KBM-7 (cell line): ENCODE measurements around the gene OR6K3.
"Not testable (repeated sequence)": the region's sequence is repeated elsewhere in the genome, so short reads cannot be mapped to it uniquely, and the experiment has no call there.

Source experiments
- DNase-seq: peaks from one replicate; pipeline ENCODE4 v3.0.0-alpha.2; 2015
- in situ Hi-C: fragments of 300-500 bp; cut with MboI; formaldehyde crosslinking; loops from 2 replicates; pipeline ENCODE4 v1.14.3; 2020; ENCODE audit warnings: low sequenced_read_pairs, low pct_unique_long_range_greater_than_20kb, mixed read lengths

The OR6K3 gene, protein sequence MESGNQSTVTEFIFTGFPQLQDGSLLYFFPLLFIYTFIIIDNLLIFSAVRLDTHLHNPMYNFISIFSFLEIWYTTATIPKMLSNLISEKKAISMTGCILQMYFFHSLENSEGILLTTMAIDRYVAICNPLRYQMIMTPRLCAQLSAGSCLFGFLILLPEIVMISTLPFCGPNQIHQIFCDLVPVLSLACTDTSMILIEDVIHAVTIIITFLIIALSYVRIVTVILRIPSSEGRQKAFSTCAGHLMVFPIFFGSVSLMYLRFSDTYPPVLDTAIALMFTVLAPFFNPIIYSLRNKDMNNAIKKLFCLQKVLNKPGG

DNA sequence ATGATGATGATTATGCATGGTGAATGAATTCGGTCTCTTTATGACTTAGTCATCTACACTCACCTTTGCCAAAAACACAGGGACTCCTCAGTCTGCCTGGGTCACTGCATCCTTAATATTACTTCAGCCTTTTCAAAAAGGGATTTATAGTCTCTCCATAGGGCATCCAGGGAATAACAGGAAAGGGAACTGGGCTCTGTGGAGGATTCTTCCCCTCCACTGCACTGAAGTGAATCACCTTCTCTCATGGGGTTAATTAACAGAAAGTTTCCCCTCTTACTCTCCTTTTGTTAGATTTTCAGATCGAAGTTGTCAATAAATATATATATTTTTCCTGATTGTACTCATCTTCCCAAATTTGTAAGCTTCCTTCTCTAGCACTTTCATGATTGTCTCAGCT, at the start of gene OR6K3:
OR6K3 (minus strand) TSS at position 101 of the 400 bp plus-strand sequence. CDS start 2,605 bp downstream, outside the sequence.
- DNase-seq: no peak
- in situ Hi-C loops: no loop called here

DNA sequence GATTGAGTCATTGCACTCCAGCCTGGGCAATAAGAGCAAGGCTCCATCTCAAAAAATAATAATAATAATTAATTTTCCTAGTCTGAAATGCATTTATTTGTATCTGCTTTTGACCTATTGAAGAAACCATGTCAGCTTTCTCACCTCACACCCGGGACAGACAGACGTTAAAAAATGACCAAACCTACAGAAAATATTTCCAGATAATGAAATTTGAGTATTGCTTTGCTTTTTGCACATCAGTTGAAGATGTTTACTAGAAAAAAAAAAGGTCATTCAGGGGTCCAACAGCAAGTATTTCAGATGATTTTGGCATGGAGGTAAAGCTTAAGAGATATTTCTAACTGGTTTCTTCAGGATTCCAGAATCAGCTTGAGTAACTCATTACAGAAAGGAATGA, 33.9 kb upstream of the OR6K3 start, which contains the start of gene OR6K6:
OR6K6 (plus strand) TSS at position 301 of the 400 bp plus-strand sequence. CDS start 168 bp downstream, outside the sequence.
- in situ Hi-C loops: no loop called here
- DNase-seq: no peak

DNA sequence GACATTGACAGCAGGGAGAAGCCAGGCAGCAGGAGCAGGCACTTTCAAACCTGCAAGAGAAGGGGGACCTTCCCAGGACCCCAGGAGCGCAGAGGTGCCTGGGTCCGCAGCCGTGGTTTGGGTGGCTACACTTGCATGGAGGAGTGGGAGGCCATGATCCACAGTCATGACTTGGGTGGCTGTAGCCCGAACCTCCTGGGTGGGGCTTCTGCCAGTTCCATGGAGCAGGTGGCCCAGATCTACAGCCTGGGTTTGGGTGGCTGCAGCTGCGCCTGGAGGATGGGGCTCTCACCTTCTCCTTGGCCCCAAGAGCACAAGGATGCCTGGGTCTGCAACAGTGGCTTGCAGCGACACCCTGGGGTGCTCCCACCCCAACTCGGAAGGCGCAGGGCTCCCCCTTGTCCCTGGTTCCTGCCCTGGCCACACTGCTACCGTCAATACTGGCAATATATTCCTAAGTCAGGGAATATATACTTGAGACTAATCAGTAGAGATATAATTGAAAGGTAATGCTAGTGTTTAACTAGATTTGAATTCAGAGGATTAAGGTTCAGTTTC, 31.7 kb upstream of the OR6K3 start:
- in situ Hi-C loops: no loop called here
- DNase-seq: no peak

DNA sequence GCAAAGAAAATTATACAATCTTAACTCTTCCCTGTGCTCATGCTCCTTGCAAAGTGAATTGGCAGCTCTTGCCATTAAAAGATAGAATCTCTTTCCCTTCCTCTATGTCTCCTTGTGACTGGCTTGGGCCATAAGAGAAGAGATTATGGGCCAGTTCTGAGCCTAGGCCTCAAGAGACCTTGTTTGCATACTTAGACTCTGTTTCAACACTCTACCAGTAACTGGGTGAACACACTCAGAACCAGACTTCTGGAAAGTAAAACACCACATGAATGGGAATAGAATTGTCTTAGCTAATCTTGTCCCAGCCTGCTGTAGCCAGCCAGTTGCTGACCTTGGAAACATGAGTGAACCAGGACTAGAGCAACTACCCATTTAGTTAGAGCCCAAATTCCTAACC, 15.3 kb upstream of the OR6K3 start:
- in situ Hi-C loops: no loop called here

DNA sequence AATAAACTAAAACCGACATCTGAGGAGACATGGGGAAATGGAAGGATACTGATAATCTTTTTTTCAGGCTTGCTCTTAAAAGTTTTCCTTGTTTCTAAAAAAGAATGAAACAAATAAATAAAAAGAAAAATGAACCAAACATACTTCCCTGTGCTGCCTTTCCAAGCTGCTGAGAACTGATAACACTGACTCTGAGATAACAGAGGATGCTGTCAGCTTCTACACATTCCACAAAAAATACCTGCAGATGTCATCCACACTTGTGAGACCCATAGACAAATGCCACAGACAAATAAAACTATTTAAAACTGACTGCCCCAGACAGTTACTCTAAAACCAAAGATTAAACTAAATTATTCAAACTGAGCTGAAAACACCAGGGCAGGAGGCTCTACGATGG, 12.0 kb upstream of the OR6K3 start:
- in situ Hi-C loops: no loop called here
- DNase-seq: no peak

More for the DNA sequence above, 15.3 kb upstream of the OR6K3 start:
- no peak for DNase-seq

DNA sequence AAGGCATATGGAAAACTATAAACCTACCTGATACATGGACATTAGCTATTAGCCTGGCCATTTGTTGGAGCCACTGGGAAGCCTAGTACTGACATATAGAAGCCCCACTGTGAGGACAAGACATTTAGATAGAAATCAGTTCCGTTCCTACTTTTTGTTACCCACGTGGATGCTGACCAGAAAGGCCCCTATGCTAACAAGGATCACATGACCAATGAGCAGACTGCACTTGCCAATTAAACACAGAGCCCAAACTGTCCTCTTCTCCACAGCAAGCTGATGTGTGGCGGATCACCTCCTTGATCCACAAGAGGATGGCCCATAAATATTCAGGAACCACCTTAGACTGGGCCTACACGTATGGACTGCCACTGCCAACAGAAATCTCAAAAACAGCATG, 11.2 kb upstream of the OR6K3 start:
- DNase-seq: no peak
- in situ Hi-C loops: no loop called here

DNA sequence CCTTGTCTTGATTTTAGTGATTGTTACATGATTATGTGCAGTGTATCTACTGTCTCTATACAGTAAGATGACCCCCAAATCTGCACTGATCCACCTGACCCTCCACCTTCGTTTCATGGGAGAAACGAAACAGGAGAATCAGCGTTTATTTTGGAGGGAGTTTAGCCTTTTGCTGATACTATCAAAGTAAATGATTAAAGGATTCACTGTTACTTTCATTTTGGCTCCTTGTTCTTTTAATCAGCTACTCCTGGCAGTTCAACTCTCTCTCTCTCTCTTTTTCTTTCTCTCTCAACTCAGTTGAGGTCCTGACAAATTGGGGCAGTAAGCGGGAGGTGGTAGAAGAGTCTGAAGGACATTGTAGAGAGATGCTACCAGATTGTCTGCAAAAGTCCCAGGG, 9.9 kb upstream of the OR6K3 start:
- no peak for DNase-seq
- in situ Hi-C loops: no loop called here

DNA sequence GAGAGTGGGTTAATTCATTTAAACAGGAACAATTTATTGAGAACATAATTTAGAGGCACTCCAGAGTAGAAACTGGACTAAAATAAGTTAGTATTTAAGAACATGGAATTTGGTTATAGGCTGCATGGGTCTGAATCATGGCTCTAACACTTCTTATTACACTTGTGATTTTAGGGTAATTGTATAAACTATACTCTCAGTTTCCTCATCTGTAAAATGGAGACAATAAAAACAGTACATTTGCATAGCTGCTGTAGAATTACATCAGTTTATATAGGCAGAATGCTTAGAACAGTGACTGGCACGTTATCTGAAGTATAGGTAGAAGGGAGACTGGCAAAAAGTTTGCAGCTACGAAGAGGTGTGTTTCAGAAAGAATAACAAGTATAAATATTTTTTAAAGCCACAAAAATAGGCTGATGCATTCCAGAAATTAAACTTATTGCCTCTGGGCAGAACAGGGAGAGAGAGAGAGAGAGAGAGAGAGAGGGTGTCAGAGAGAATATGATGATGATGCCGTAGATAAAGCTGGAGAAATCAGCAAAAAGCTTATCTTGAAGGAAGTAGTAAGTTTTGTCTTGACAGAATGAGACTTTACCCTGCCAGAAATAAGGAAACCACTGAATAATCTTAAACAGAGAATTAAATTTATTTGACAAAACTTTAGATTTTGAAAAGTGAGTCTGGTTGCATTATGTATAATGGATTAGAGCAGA, 8.1 kb upstream of the OR6K3 start:
- in situ Hi-C loops: no loop called here
- DNase-seq: no peak

DNA sequence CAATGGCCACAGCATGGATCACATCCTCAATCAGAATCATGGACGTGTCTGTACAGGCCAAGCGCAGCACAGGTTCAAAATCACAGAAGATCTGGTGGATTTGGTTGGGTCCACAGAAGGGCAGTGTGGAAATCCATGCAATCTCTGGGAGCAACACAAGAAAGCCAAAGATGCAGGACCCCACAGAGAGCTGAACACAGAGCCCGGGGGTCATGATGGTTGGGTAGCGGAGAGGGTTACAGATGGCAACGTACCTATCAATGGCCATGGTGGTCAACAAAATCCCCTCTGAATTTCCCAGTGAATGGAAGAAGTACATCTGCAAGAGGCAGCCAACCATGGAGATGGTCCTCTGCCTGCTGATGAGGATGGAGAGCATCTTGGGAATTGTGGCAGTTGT, 3.9 kb upstream of the OR6K3 start:
- in situ Hi-C loops: no loop called here
- no peak for DNase-seq

DNA sequence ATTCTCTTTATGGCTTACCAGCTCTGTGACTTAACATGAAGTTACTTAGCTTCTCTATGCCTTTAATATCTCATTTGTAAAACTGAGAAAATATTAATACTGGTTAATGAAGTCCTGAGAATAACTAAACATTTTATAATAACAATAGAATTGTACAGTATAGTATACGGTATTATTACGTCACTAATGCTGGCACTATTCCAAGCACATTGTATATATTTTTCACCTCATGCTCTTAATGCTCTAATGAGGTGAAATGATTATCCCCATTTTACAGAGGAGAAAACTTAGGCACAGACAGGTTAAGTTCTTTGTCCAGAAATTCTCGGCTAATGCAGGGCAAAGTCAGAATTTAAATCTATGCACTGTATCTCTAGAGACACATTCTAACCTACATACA, 856 bp downstream of the OR6K3 start:
- in situ Hi-C loops: no loop called here
- DNase-seq: no peak

DNA sequence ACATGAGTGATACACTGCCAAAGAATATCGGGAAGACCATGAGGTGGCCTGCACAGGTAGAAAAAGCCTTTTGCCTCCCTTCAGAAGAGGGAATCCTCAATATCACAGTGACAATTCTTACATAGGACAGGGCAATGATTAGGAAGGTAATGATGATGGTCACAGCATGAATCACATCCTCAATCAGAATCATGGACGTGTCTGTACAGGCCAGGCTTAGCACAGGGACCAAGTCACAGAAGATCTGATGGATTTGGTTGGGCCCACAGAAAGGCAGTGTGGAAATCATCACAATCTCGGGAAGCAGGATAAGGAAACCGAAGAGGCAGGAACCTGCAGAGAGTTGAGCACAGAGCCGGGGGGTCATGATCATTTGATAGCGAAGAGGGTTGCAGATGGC, 3.2 kb downstream of the OR6K3 start:
- in situ Hi-C loops: no loop called here
- DNase-seq: no peak

DNA sequence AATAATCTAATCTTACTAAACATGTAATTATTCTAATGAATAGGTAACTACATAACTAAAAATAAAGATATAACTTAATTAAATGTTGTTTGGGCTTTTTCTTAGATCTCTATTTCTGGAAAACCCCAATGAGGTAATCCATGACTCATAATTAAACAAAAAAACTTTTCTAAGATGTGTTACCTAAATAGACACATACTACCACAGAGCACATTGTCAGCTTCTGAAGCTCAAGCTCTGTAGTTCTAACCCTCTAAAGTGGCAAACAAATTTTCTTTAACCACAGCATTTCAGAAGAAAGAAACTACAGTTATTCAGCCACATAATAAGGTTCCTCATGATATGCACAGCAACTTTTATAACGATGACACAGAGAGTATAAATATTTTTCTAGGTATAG, 4.2 kb downstream of the OR6K3 start:
- in situ Hi-C loops: no loop called here

DNA sequence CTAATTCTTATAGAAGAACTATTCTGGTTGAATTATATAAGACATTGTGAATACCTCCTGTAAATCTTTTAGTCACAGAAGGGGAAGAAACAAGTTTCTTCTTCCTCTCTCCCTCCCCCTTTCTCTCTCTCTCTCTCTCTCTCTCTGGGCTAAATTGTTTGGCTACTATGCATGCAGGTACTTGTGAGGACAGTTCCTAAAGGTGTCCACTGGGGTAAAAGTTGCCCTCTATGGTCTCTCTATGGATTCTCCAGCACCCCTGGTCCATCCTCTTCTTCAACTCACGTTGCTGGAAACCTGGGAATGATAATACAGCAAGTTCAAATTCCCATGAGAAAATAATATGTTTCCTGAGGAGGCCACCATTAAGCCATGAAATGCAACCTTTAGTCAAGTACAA, 5.8 kb downstream of the OR6K3 start:
- in situ Hi-C loops: no loop called here
- no peak for DNase-seq

More for the DNA sequence above, 4.2 kb downstream of the OR6K3 start:
- no peak for DNase-seq

DNA sequence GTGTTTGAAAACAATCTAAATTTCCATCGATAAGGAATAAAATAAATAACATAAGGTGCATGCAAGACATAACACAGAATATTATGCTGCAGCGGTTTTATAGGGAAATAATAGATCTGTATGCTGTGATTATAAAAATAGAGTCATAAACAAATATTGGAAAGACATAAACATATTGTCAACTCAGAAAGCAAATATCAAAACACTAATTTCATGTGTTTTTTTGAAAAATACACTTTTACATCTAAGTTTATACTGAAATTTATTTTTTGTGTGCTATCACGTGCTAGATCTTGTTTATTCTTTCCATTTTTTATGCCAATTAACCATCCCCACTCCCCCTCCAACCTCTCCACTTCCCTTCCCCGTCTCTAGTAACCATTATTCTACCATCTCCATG, 9.4 kb downstream of the OR6K3 start:
- in situ Hi-C loops: no loop called here
- no peak for DNase-seq

DNA sequence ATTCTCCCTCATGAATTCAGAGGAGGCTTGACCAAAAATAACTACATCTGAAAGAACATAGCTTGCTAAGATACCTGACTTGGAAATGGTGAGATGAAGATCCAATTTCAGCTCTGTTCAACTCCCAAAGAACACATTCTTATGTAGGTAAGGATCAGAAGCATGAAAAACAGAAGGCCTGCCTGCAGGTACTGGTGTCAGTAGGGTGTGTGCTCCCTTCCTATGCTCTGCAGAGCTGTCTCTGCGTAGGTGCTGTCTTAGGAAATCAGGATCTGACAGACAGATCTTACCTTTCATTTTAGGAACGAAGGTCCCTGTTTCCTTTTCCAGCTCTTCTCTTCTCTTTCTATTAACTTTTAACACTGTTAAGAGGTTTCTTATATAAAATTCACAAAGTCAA, 14.4 kb downstream of the OR6K3 start:
- DNase-seq: no peak
- in situ Hi-C loops: no loop called here

DNA sequence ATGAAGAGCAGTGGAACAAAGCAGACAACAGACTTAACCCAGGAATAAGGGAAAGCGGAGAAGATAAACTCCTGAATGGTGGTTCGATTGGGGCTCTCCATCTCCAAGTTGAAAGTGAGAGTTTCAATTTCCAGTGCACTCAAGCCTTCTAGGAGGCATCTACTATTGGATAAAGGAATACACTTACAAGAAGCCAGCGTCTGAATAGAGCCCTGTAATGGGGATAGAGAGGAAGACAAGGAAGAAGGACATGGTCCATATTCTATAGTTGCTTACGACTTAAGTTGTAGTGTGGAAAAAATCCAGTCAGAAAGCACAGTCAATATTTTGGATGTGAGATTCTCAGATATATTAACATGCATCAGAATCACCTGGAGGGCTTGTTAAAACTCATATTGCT, 20.0 kb downstream of the OR6K3 start, which contains the start of gene OR6K2:
OR6K2 (minus strand) TSS at position 101 of the 400 bp plus-strand sequence; CDS start at position 101, 0 bp downstream.
- in situ Hi-C loops: no loop called here
- DNase-seq: no peak

DNA sequence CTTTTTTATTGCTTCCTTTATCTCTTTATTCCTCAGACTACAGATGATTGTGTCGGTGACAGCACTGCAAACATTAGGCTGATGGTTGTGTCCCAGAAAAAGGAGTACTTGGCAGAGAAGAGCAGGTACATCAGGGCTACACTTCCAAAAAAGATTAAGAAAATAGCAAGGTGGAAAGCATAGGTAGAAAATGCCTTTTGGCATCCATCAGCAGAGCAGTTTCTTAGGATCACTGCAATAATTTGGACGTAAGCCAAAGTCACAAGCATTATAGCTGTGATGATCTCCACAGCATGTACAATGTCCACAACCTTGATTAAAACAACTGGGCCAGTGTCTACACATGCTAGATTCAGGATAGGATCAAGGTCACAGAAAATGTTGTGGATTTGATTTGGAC, 25.9 kb downstream of the OR6K3 start:
- in situ Hi-C loops: no loop called here
- no peak for DNase-seq

DNA sequence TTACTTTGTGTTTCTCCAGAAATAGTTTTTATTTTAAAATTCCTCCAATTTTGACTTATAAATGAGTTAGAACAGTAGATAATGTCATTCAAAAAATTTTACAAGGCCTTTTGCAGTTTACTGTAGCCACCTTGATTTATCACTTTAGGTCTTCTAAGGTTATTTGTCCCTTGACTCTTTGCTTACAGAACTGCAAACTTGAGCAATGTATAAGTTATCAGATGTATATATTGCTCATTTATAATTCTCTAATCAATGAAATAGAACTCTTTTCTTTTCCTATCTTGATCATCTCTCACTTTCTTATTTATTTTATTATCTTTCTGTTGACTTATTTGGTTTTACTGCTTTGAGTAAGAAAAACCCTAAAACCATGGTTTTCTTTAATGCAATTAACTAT, 28.2 kb downstream of the OR6K3 start:
- in situ Hi-C loops: no loop called here
- DNase-seq: no peak

DNA sequence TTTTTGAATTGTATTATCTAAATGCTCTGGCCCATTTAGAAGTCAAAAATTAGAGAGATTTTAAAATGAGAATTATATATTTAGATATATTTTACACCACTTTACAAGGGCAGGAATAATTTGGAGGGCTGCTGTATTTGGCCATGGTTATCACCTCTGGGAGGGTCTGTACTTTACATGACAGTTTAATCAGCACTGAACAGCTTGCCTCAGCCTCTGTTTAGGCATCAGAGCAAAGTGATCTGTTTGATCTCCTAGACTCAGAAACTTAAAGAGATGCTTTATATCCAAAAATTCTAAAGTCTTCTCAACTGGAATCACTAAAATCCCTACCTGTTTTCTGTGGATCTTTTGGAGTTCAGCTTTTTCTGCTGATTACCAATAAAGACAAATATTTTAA, 28.6 kb downstream of the OR6K3 start:
- in situ Hi-C loops: no loop called here
- no peak for DNase-seq

DNA sequence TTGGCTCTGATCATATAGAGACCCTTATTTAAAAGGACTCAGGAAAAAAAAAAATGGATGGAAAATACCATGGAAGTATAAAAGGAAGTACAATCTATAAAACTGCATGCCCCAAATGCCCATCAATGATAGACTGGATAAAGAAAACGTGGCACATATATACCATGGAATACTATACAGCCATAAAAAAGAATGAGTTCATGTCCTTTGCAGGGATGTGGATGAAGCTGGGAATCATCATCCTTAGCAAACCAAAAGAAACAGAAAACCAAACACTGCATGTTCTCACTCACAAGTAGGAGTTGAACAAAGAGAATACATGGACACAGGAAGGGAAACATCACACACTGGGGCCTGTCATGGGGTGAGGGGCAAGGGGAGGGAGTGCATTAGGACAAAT, 29.4 kb downstream of the OR6K3 start:
- in situ Hi-C loops, DNase-seq: not testable (repeated sequence)
